Lower lobe of right lung (tissue), 2 donors: Measurements from ENCODE around the gene PDGFA. TPM values are rescaled to one million over a fixed set of nuclear protein-coding genes. Genes with fewer than 3 reads are reported as not detected.
A peak's percentile ranks its signal among the peaks of the same experiment; 100 is the strongest.

Experiments
- ATAC-seq, 2 donors: fragments of 200-7000 bp; cut with Tn5 transposase; one replicate each; pipeline ENCODE4 v1.9.1; 2020 to 2022; ENCODE audit warnings: mild to moderate bottlenecking in 2 of 2, moderate library complexity in 2 of 2
- DNase-seq: peaks from one replicate; pipeline ENCODE4 v3.0.0-alpha.2; 2020
- H3K27ac ChIP-seq: fragments of 200-600 bp; one replicate; pipeline ENCODE4 v1.8.0; 2022
- H3K27me3 ChIP-seq: fragments of 200-600 bp; one replicate; pipeline ENCODE4 v1.8.0; 2022; ENCODE audit warnings: low read depth
- H3K36me3 ChIP-seq: fragments of 200-600 bp; one replicate; pipeline ENCODE4 v1.8.0; 2022; ENCODE audit warnings: mild to moderate bottlenecking
- H3K4me1 ChIP-seq: fragments of 200-600 bp; one replicate; pipeline ENCODE4 v1.8.0; 2022
- H3K4me3 ChIP-seq: fragments of 200-600 bp; one replicate; pipeline ENCODE4 v1.8.0; 2022; ENCODE audit warnings: mild to moderate bottlenecking
- H3K9me3 ChIP-seq: fragments of 200-600 bp; one replicate; pipeline ENCODE4 v1.8.0; 2022
- CTCF ChIP-seq: fragments of 200-600 bp; IDR thresholded peaks from one replicate; pipeline ENCODE4 v1.8.0; 2022; ENCODE audit warnings: antibody characterized with exemption, mild to moderate bottlenecking
- intact Hi-C: fragments of 100-400 bp; cut with DNase I; formaldehyde crosslinking; loops from one replicate; pipeline ENCODE4 v1.11.0; 2022
- total RNA-seq: library from RNA; stranded (reverse); fragmentation: NEBNext Ultra II Directional; extraction: Animal tissue kit (Norgen Biotek cat#: 25700); gene quantifications from one replicate; pipeline ENCODE4 v1.2.1, GENCODE V29; 2021
- donor health status: DM: no; HTN: yes; CAD: no; lungs with severe emphysema.

The PDGFA gene
- total RNA-seq, 1 donor from 2014 or later, result 27.1 TPM

GRCh38 chr7:474605-475424 lies 44.8 kb downstream of the PDGFA start:
- intact Hi-C loops, result no loop called here
- no peak for DNase-seq

DNA sequence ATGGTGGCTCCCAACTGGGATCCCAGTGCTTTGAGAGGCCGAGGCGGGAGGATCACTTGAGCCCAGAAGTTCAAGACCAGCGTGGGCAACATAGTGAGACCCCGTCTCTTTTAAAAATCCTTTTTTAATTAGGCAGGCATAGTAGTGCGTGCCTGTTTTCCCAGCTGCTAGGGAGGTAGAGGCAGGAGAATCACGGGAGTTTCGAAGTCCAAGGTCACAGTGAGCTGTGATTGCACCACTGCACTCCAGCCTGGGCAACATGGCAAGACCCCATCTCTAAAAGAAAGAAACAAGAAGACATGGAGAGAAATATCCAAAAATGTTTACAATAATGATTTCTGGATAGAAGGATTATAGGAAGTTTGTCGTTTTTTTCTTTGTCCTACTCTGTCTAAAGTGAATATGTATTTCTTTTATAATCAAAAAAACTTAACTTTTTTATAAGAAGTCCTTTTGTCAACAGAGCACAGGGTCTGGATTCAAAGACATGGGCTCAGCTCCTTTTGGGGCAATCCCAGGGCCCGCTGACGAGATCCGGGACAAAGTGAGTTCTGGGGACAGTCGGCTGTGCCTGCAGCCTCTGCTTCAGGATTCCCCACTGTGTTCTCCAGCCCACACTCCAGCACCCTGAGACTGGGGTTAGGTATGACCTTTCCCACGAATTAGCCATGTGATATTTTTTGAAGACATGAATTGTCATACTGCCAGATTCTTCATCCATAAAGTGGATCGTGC lies 45.6 kb downstream of the PDGFA start:
- Histone ChIP-seq H3K4me1 (peaks cover 13% of the 10 kb centered on the region), H3K4me3 (no peak overlapping the region), H3K9me3 (no peaks in the 10 kb centered on the region), H3K27me3 (no peaks in the 10 kb centered on the region), H3K27ac (no peak overlapping the region), H3K36me3 (no peaks in the 10 kb centered on the region)
- intact Hi-C loops, result no loop called here
- DNase-seq (no peak), ATAC-seq (no peak)
- TF ChIP-seq CTCF, result no peak

More at GRCh38 chr7:474605-475424, 44.8 kb downstream of the PDGFA start:
- H3K27ac ChIP-seq, result no peak overlapping the region
- no peaks in the 10 kb centered on the region for H3K36me3 ChIP-seq
- no peak for TF ChIP-seq CTCF
- ATAC-seq, result no peak
- H3K4me3 ChIP-seq, result no peak overlapping the region
- H3K9me3 ChIP-seq, result no peaks in the 10 kb centered on the region
- peaks cover 13% of the 10 kb centered on the region for H3K4me1 ChIP-seq
- peaks cover 1% of the 10 kb centered on the region for H3K27me3 ChIP-seq

- Histone ChIP-seq H3K4me3 (no peak overlapping the region), H3K4me1 (peaks cover 13% of the 10 kb centered on the region), H3K27me3 (no peaks in the 10 kb centered on the region), H3K27ac (no peak overlapping the region), H3K9me3 (no peaks in the 10 kb centered on the region), H3K36me3 (no peaks in the 10 kb centered on the region)
- DNase-seq (no peak), ATAC-seq (no peak)
- intact Hi-C loops, result no loop called here
- no peak for TF ChIP-seq CTCF
These were observed 46.4 kb downstream of the PDGFA start for GRCh38 chr7:473211-473734.

GRCh38 chr7:472640-472957 lies 47.0 kb downstream of the PDGFA start:
- no peaks in the 10 kb centered on the region for H3K9me3 ChIP-seq
- no peak overlapping the region for H3K4me3 ChIP-seq
- no peak overlapping the region for H3K27ac ChIP-seq
- H3K27me3 ChIP-seq, result no peaks in the 10 kb centered on the region
- H3K36me3 ChIP-seq, result no peaks in the 10 kb centered on the region
- ATAC-seq (no peak), DNase-seq (no peak)
- intact Hi-C loops, result no loop called here
- H3K4me1 ChIP-seq, result peaks cover 13% of the 10 kb centered on the region
- no peak for TF ChIP-seq CTCF

DNA sequence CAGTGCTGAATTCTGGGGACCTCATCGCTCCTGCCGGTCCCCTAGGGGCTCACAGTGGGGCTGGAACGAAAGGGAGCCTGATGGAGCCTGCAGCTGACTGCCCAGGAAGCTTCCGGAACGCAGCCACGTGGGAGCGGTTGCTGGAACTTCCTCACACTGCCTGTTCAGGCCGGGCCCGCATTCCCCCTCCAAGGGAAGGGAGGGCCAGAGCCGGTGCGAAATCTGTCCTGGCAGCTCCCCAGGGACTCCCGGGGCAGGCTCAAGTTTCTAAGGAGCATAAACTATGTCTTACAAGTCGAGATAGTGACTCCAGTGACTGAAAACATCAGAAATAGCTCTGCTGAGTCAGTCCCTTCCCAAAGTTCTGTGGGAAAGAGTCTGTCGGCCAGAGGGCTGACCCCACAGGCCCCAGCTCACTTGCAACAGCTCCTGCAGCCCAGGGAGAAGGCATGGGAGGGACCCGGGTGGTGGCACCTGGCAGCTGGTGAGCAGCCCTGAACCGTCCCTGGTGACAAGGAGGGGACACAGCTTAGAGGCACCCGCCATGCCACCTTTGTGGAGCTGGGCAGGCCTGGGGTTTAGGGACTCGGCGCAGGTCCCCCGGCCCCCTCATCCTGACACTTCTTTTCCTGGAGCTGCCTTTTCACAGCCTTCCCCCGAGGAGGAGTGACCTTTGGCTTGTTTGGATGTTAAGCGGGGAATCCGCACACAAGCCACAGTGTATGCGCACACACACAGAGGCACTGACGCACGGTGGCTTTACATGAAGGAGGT lies 47.6 kb downstream of the PDGFA start:
- DNase-seq (peak; percentile 77), ATAC-seq (peak; percentile 84)
- Histone ChIP-seq H3K27me3 (no peaks in the 10 kb centered on the region), H3K4me1 (peaks cover 13% of the 10 kb centered on the region), H3K36me3 (no peaks in the 10 kb centered on the region), H3K27ac (peak overlapping the region; percentile 41), H3K9me3 (no peaks in the 10 kb centered on the region), H3K4me3 (no peak overlapping the region)
- intact Hi-C loops, result no loop called here
- no peak for TF ChIP-seq CTCF
